B cell (primary cell): ENCODE data around the gene NDUFS3. TPM values are rescaled to one million over a fixed set of nuclear protein-coding genes. Genes with fewer than 3 reads are reported as not detected.

Source experiments
- ATAC-seq: fragments of 200-7000 bp; cut with Tn5 transposase; one replicate; pipeline ENCODE4 v1.10.0; 2021; ENCODE audit warnings: low read depth, mild to moderate bottlenecking, moderate number of reproducible peaks, moderate library complexity
- CTCF ChIA-PET: fragments of 350-600 bp; sonication (Branson Sonifier 250); formaldehyde crosslinking; loops from one replicate; lab custom pipeline; 2021; ENCODE audit warnings: antibody characterized with exemption, inconsistent platforms; lab: Charles Lee
- POLR2A ChIA-PET: fragments of 350-600 bp; sonication (Branson Sonifier 250); formaldehyde crosslinking; loops from one replicate; lab custom pipeline; 2021; ENCODE audit warnings: antibody characterized with exemption; lab: Charles Lee
- DNase-seq: peaks from one replicate; pipeline ENCODE4 v3.0.0; 2013
- H2AFZ ChIP-seq: 2 replicates; pipeline ENCODE4 v1.6.1; 2012; ENCODE audit warnings: mild to moderate bottlenecking, low read depth, low read length; ENCODE audit not compliant: insufficient read depth, poor library complexity, severe bottlenecking
- H3K27ac ChIP-seq, 2 donors: 1 replicate in 1 of 2; 2 replicates in 1 of 2; pipeline ENCODE4 v1.5.1; 2012 to 2013; ENCODE audit warnings: low read length in 2 of 2, mild to moderate bottlenecking in 2 of 2, moderate library complexity in 1 of 2
- H3K27me3 ChIP-seq, 4 experiments: fragments of 200-600 bp in 1 of 4; sonication (generic) in 1 of 4; replicated peaks in 1 of 4; 1 replicate in 2 of 4; 2 replicates in 2 of 4; pipeline versions ENCODE4 v1.6.1 to v1.7.0; 2013 to 2016; ENCODE audit warnings: low read length in 3 of 4, mild to moderate bottlenecking in 2 of 4, mixed read lengths in 1 of 4, moderate library complexity in 1 of 4; ENCODE audit not compliant: insufficient read depth in 4 of 4, control insufficient read depth in 3 of 4; ENCODE audit errors: control extremely low read depth in 1 of 4
- H3K36me3 ChIP-seq, 2 experiments: replicated peaks in 1 of 2; 1 replicate in 1 of 2; 2 replicates in 1 of 2; pipeline versions ENCODE4 v1.6.1 to v1.7.1; 2013; ENCODE audit warnings: low read length in 1 of 2; ENCODE audit not compliant: insufficient read depth in 2 of 2, control insufficient read depth in 1 of 2; ENCODE audit errors: control extremely low read depth in 1 of 2, extremely low read depth in 1 of 2
- H3K4me1 ChIP-seq, 2 donors: fragments of 200-600 bp in 1 of 2; sonication (generic) in 1 of 2; 1 replicate in 1 of 2; 2 replicates in 1 of 2; pipeline versions ENCODE4 v1.5.1 to v1.6.1; 2013 to 2017; ENCODE audit warnings: low read length in 2 of 2; ENCODE audit not compliant: control insufficient read depth in 2 of 2, insufficient read depth in 2 of 2
- H3K4me2 ChIP-seq: replicated peaks from 2 replicates; pipeline ENCODE3; 2012; ENCODE audit warnings: mild to moderate bottlenecking, low read depth, low read length; ENCODE audit not compliant: poor library complexity, severe bottlenecking
- H3K4me3 ChIP-seq, 5 experiments: fragments of 200-600 bp in 1 of 5; sonication (generic) in 1 of 5; 1 replicate in 3 of 5; 2 replicates in 2 of 5; pipeline versions ENCODE4 v1.5.1 to v1.7.0; 2011 to 2016; ENCODE audit warnings: low read length in 4 of 5, mild to moderate bottlenecking in 4 of 5, low read depth in 2 of 5, control low read depth in 1 of 5, moderate library complexity in 1 of 5; ENCODE audit not compliant: insufficient read depth in 1 of 5; ENCODE audit errors: control extremely low read depth in 1 of 5, extremely low read depth in 1 of 5
- H3K79me2 ChIP-seq: fragments of 200-600 bp; sonication (generic); one replicate; pipeline ENCODE4 v1.6.0; 2016; ENCODE audit warnings: low read length; ENCODE audit not compliant: control insufficient read depth, insufficient read depth
- H3K9ac ChIP-seq: fragments of 200-600 bp; sonication (generic); 2 replicates; pipeline ENCODE4 v1.6.1; 2017; ENCODE audit warnings: mild to moderate bottlenecking, low read length, moderate library complexity
- H3K9me3 ChIP-seq, 3 donors: one replicate each; pipeline versions ENCODE4 v1.6.1 to v1.7.1; 2013; ENCODE audit warnings: low read length in 2 of 3; ENCODE audit not compliant: control insufficient read depth in 2 of 3, insufficient read depth in 1 of 3; ENCODE audit errors: control extremely low read depth in 1 of 3
- H4K20me1 ChIP-seq: 2 replicates; pipeline ENCODE4 v1.6.0; 2012; ENCODE audit warnings: mild to moderate bottlenecking, low read length; ENCODE audit not compliant: insufficient read depth, control insufficient read depth, poor library complexity, severe bottlenecking
- H3K27ac Mint-ChIP-seq: one replicate; pipeline ENCODE4 v1.8.0; 2021; ENCODE audit warnings: mixed read lengths
- H3K27me3 Mint-ChIP-seq: one replicate; pipeline ENCODE4 v1.8.0; 2021; ENCODE audit warnings: mixed read lengths
- H3K4me1 Mint-ChIP-seq: one replicate; pipeline ENCODE4 v1.8.0; 2021; ENCODE audit warnings: mixed read lengths
- H3K4me3 Mint-ChIP-seq: one replicate; pipeline ENCODE4 v1.8.0; 2021; ENCODE audit warnings: mixed read lengths
- H3K9me3 Mint-ChIP-seq: one replicate; pipeline ENCODE4 v1.8.0; 2022; ENCODE audit warnings: mixed read lengths; ENCODE audit not compliant: insufficient read depth
- EZH2 ChIP-seq: IDR thresholded peaks from 2 replicates; pipeline ENCODE4 v1.6.1; 2012; ENCODE audit warnings: borderline replicate concordance, low read depth, mild to moderate bottlenecking, moderate library complexity, low read length; ENCODE audit not compliant: insufficient read depth, poor library complexity, severe bottlenecking
- WGBS: methylation state at CpG from one replicate; pipeline ENCODE4 v1.1.5; 2013; ENCODE audit warnings: missing lambda C conversion rate; ENCODE audit not compliant: insufficient coverage; 5-methylcytosine and 5-hydroxymethylcytosine counted together
- intact Hi-C: fragments of 100-400 bp; cut with micrococcal nuclease; formaldehyde crosslinking; loops from one replicate; pipeline ENCODE4 v1.10.0; 2022
- polyA plus RNA-seq: library from polyadenylated mRNA; depleted of rRNA; stranded (reverse); fragments of >200 nt; gene quantifications from 2 replicates; pipeline ENCODE4 v1.2.3, GENCODE V29; 2012
- total RNA-seq, 2 donors: library from RNA; stranded (reverse); fragments of 120-200 nt in 1 of 2; gene quantifications; 1 replicate in 1 of 2; 2 replicates in 1 of 2; pipeline versions ENCODE4 v1.2.3 to v1.2.4, GENCODE V29; 2013 to 2022
- TF ChIP-seq, protein P1 (sequence below): fragments of 200-600 bp; IDR thresholded peaks from one replicate; pipeline ENCODE4 v1.8.0; 2022; ENCODE audit warnings: antibody characterized with exemption, mild to moderate bottlenecking

NDUFS3 gene
- total and polyA plus RNA-seq, 2 donors (not counting 1 experiment from before 2014, with no cell fraction given): 78.5 to 79.5 TPM

DNA sequence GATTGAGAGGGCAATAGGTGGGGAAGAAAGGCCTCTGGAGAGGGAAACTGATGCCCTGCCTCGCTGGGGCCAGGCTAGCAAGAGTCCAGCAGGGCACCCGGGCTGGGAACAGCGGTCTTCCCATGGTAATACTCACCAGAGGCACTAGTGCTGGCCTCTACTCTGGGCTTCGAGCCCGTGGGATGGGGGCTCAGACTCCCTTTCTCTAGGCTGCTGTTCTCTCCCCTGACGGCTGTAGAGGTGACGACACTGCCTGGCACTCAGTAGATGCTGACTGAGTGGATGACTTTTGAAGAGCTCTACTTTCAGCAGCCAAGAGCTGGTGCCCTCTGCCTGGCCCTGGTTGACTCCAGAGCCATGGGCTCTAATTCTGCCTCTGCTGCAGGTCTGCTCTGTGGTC is 16.2 kb downstream of the NDUFS3 start:
- H3K79me2 ChIP-seq: no peaks in the 10 kb centered on the region
- H3K4me2 ChIP-seq: no peak overlapping the region
- peaks cover 42% of the 10 kb centered on the region for H3K27me3 Mint-ChIP-seq
- no peaks in the 10 kb centered on the region for H3K36me3 ChIP-seq
- no peak overlapping the region for H3K4me3 Mint-ChIP-seq
- H2AFZ ChIP-seq: no peak overlapping the region
- intact Hi-C loops: no loop called here
- ATAC-seq: no peak
- peaks cover 15% of the 10 kb centered on the region in 2 donors for H3K4me1 ChIP-seq
- DNase-seq: no peak
- no peaks in the 10 kb centered on the region for H3K9me3 ChIP-seq
- CTCF ChIA-PET: interaction anchor here (1.4 kb wide), 1 partner anchor 10 kb away, joined by 3 read pairs; no protein-coding TSS in a partner anchor
- H3K27me3 ChIP-seq: peaks cover 0 to 40% (median 20%) of the 10 kb centered on the region in 4 experiments
- H3K4me3 ChIP-seq: no peak overlapping the region
- no peak overlapping the region for H3K9ac ChIP-seq
- TF ChIP-seq, protein P1, sequence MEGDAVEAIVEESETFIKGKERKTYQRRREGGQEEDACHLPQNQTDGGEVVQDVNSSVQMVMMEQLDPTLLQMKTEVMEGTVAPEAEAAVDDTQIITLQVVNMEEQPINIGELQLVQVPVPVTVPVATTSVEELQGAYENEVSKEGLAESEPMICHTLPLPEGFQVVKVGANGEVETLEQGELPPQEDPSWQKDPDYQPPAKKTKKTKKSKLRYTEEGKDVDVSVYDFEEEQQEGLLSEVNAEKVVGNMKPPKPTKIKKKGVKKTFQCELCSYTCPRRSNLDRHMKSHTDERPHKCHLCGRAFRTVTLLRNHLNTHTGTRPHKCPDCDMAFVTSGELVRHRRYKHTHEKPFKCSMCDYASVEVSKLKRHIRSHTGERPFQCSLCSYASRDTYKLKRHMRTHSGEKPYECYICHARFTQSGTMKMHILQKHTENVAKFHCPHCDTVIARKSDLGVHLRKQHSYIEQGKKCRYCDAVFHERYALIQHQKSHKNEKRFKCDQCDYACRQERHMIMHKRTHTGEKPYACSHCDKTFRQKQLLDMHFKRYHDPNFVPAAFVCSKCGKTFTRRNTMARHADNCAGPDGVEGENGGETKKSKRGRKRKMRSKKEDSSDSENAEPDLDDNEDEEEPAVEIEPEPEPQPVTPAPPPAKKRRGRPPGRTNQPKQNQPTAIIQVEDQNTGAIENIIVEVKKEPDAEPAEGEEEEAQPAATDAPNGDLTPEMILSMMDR: no peak
- TF ChIP-seq EZH2: no peak
- H3K9me3 Mint-ChIP-seq: no peaks in the 10 kb centered on the region
- peaks cover 9% of the 10 kb centered on the region for H3K4me1 Mint-ChIP-seq
- no peak overlapping the region for H3K27ac Mint-ChIP-seq
- POLR2A ChIA-PET: no interaction called here
- 87% methylated on average over 7 of the region's 7 CpGs for WGBS
- H4K20me1 ChIP-seq: no peaks in the 10 kb centered on the region
- no peak overlapping the region for H3K27ac ChIP-seq

DNA sequence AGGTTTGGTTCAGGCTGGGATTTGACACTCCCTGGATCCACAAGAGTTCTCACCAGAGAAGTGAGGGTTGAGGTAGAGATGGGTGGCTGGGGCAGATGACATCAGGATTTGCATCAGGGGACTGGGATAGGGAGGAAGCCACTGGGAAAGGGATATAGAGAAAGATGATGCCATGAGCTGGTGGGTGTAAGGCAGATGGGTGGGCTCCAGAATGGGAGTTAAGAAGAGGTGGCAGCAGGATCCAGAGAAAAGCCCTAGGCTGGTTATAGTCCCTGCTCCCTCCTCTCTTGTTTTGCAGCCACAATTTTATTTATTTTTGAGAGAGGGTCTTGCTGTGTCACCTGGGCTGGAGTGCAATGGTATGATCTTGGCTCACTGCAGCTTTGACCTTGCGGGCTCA is 17.1 kb downstream of the NDUFS3 start:
- POLR2A ChIA-PET: no interaction called here

More for the DNA sequence above, 17.1 kb downstream of the NDUFS3 start:
- peaks cover 42% of the 10 kb centered on the region for H3K27me3 Mint-ChIP-seq
- no peak for ATAC-seq
- H3K4me3 ChIP-seq: no peak overlapping the region
- intact Hi-C loops: no loop called here
- DNase-seq: no peak
- CTCF ChIA-PET: no interaction called here
- TF ChIP-seq, protein P1: no peak
- TF ChIP-seq EZH2: no peak
- 100% methylated on average over 1 of the region's 1 CpG for WGBS
- peaks cover 15% of the 10 kb centered on the region in 2 donors for H3K4me1 ChIP-seq
- H2AFZ ChIP-seq: no peak overlapping the region
- H3K27ac ChIP-seq: no peak overlapping the region
- H3K4me2 ChIP-seq: no peak overlapping the region
- peaks cover 0 to 40% (median 20%) of the 10 kb centered on the region in 4 experiments for H3K27me3 ChIP-seq
- no peak overlapping the region for H3K4me3 Mint-ChIP-seq
- no peaks in the 10 kb centered on the region for H3K79me2 ChIP-seq
- no peak overlapping the region for H3K27ac Mint-ChIP-seq
- no peak overlapping the region for H3K9ac ChIP-seq
- no peaks in the 10 kb centered on the region for H4K20me1 ChIP-seq
- no peaks in the 10 kb centered on the region for H3K36me3 ChIP-seq
- no peaks in the 10 kb centered on the region for H3K9me3 ChIP-seq
- H3K9me3 Mint-ChIP-seq: no peaks in the 10 kb centered on the region
- peaks cover 9% of the 10 kb centered on the region for H3K4me1 Mint-ChIP-seq
